ENCODE data around the gene LRFN5. TPM values are rescaled to one million over a fixed set of nuclear protein-coding genes. Genes with fewer than 3 reads are reported as not detected.

The LRFN5 gene
- total and polyA plus RNA-seq, 2 of the 8 experiments (the other 6 are each of a cell fraction or from before 2014, with no cell fraction given), result 0.85 to 4.7 TPM

- H3K27ac ChIP-seq (ENCODE audit: low read depth, low read length), result no peak overlapping the region
- no peak overlapping the region for H3K4me3 ChIP-seq (ENCODE audit: extremely low read depth in 1 of 4, insufficient read depth in 2 of 4, low read depth in 3 of 4, low read length in 4 of 4)
- H2BK12ac ChIP-seq (ENCODE audit: low read depth, low read length), result no peak overlapping the region
- H3K9me3 ChIP-seq (ENCODE audit: insufficient read depth in 2 of 2, low read depth in 1 of 2, low read length in 1 of 2), result peaks cover 7 to 9% of the 10 kb centered on the region in 2 experiments; a peak in 3 of 4 replicates
- CTCF ChIA-PET (ENCODE audit: partially characterized antibody), result no interaction called here
- no peak overlapping the region for H4K91ac ChIP-seq (replicated peaks; ENCODE audit: insufficient read length, low read length)
- H4K5ac ChIP-seq (ENCODE audit: insufficient read length, low read depth, low read length), result no peak overlapping the region
- H3K18ac ChIP-seq (ENCODE audit: extremely low read depth, low read length), result no peak overlapping the region
- H4K8ac ChIP-seq (ENCODE audit: extremely low read depth, insufficient read depth, low read length), result no peak overlapping the region
- H3K4me1 ChIP-seq (replicated peaks in 1 of 4; ENCODE audit: control insufficient read depth in 3 of 4, insufficient read depth in 4 of 4, low read length in 3 of 4), result peaks cover 0 to 6% (median 0%) of the 10 kb centered on the region in 4 experiments; a peak in 1 of 7 replicates
- no peak overlapping the region for H3K23ac ChIP-seq (ENCODE audit: insufficient read length)
- H2BK5ac ChIP-seq (ENCODE audit: low read depth, low read length), result no peak overlapping the region
- FAIRE-seq (no peak), DNase-seq (ENCODE audit: low read depth in 1 of 2, low spot score in 2 of 2) (no peak)
- H3K79me1 ChIP-seq (ENCODE audit: low read depth, low read length), result no peaks in the 10 kb centered on the region
- H2BK15ac ChIP-seq (ENCODE audit: low read length), result no peak overlapping the region
- H3K14ac ChIP-seq (ENCODE audit: insufficient read length), result no peak overlapping the region
- H4K20me1 ChIP-seq (replicated peaks in 1 of 2; ENCODE audit: control insufficient read depth in 1 of 2, insufficient read depth in 2 of 2, low read length in 2 of 2), result no peaks in the 10 kb centered on the region
- H3K4ac ChIP-seq (replicated peaks; ENCODE audit: insufficient read length, low read depth, low read length), result no peak overlapping the region
- no peak overlapping the region for H3K56ac ChIP-seq (replicated peaks; ENCODE audit: insufficient read length, low read depth, low read length)
- H3K23me2 ChIP-seq (ENCODE audit: low read depth, low read length), result no peaks in the 10 kb centered on the region; the same call in 1 of the 2 replicates
- no peaks in the 10 kb centered on the region for H3K79me2 ChIP-seq (ENCODE audit: control insufficient read depth in 1 of 2, insufficient read depth in 2 of 2, low read length in 2 of 2)
- H2AFZ ChIP-seq (ENCODE audit: low read length), result no peak overlapping the region
- H2BK120ac ChIP-seq (replicated peaks; ENCODE audit: low read depth, low read length), result no peak overlapping the region
- no peak for TF ChIP-seq CBX8 (IDR thresholded peaks at IDR 0.05; ENCODE audit: borderline replicate concordance, low read depth, low read length)
- TF ChIP-seq KDM4A (IDR thresholded peaks at IDR 0.05; ENCODE audit: low read depth, low read length, severe bottlenecking), result no peak
- TF ChIP-seq SP2 (IDR thresholded peaks at IDR 0.05; ENCODE audit: low read length), result no peak
- TF ChIP-seq GTF2F1 (IDR thresholded peaks at IDR 0.05; ENCODE audit: borderline replicate concordance, low read depth, low read length), result no peak
- no peak for TF ChIP-seq TBP (IDR thresholded peaks at IDR 0.05; ENCODE audit: low read depth, low read length)
- no peak for TF ChIP-seq CHD1 (IDR thresholded peaks at IDR 0.05; ENCODE audit: low read depth, low read length)
- TF ChIP-seq TEAD4 (IDR thresholded peaks at IDR 0.05; ENCODE audit: low read depth, low read length), result no peak
- no peak for TF ChIP-seq EP300 (IDR thresholded peaks at IDR 0.05; ENCODE audit: borderline replicate concordance in 1 of 2, low read depth in 2 of 2, low read length in 2 of 2)
- no peak for TF ChIP-seq JUN (IDR thresholded peaks at IDR 0.05; ENCODE audit: low read depth, low read length)
- no peak for TF ChIP-seq SIRT6 (IDR thresholded peaks at IDR 0.05; ENCODE audit: low read length)
- no peak overlapping the region for H3K4me2 ChIP-seq (ENCODE audit: insufficient read depth in 1 of 2, low read depth in 2 of 2, low read length in 2 of 2)
- POLR2A ChIA-PET (ENCODE audit: partially characterized antibody), result no interaction called here
- H3K27me3 ChIP-seq (replicated peaks in 1 of 4; ENCODE audit: control insufficient read depth in 3 of 4, extremely low read depth in 1 of 4, insufficient read depth in 3 of 4, low read length in 3 of 4), result no peaks in the 10 kb centered on the region
- no peak overlapping the region for H3K9ac ChIP-seq (replicated peaks in 1 of 4; ENCODE audit: extremely low read depth in 1 of 4, low read depth in 3 of 4, low read length in 3 of 4)
- no peaks in the 10 kb centered on the region for H3K36me3 ChIP-seq (ENCODE audit: control insufficient read depth in 2 of 4, insufficient read depth in 4 of 4, low read length in 3 of 4)
- H2BK20ac ChIP-seq (ENCODE audit: low read length), result no peak overlapping the region
- H2AK5ac ChIP-seq (ENCODE audit: low read depth, low read length), result no peak overlapping the region
These were observed 259.2 kb downstream of the LRFN5 start for GRCh38 chr14:41865894-41866293.

Data from H1 (cell line).